SK-N-DZ (cell line): Measurements from ENCODE around the gene CTDSPL.
A peak's percentile ranks its signal among the peaks of the same experiment; 100 is the strongest.
"Not testable (repeated sequence)": the region's sequence is repeated elsewhere in the genome, so short reads cannot be mapped to it uniquely, and the experiment has no call there.

Source experiments
- DNase-seq: peaks from one replicate; pipeline ENCODE4 v3.0.0-alpha.2; 2015; ENCODE audit warnings: low spot score

CTDSPL gene

GRCh38 chr3:37964146-37964545 is 102.5 kb downstream of the CTDSPL start:
- DNase-seq = no peak

GRCh38 chr3:37964716-37965115 is 103.0 kb downstream of the CTDSPL start:
- DNase-seq = no peak

DNA sequence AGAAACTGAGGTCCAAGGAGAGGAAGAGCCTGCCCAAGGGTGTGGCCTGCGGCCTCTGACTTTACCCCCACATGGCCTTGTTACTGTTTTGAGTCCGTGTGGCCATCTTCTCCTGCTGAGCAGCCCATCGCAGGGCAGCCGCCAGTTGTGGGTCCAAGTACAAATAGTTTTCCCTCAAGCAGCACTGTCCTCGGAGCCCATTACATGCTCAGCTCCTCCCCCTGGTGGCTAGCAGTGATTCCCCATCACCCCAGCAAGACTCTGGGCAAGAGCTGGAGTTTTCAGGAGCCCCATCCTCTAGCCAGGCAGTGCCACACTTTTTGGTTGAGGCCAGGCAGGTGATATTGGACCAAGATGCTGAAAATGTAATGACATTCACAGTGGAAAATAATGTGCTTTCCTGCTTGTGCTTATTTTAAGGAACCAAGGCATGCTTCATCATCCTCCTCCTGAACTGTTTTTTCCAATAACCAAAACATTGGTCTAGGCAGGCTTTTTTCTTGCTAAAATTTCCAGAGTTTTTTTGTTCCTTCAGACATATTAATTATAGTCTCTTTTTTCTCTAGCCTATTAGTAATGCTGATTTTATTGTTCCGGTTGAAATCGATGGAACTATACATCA is 105.7 kb downstream of the CTDSPL start:
- peak; percentile 51 for DNase-seq

- DNase-seq = no peak
Observed at GRCh38 chr3:37968199-37968598, 106.5 kb downstream of the CTDSPL start.

GRCh38 chr3:37968813-37969595 is 107.3 kb downstream of the CTDSPL start:
- DNase-seq = no peak

DNA sequence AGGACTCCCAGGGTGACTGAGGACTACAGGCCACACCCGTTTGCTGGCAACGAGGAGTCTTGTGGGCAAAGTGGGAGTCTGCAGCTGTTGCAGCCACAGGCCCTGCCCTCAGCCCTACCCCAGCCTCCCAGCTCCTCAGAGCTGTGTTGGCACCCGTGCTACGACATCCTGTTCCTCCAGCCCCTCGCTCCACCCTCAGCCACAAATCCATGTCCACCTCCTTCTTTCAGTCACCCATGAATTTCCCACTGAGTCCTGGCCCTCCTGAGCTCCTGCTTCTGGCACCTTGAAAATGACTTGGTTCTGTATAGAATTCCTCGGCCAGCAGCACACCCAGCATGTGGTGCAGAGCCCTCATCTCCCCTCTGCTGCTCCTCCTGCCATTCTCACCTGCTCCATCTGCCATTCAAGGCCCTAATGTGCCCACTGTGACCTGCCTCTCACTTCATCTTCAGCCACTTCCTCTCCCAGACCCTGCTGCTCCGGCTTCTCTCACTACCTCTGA is 108.0 kb downstream of the CTDSPL start:
- DNase-seq = no peak

DNA sequence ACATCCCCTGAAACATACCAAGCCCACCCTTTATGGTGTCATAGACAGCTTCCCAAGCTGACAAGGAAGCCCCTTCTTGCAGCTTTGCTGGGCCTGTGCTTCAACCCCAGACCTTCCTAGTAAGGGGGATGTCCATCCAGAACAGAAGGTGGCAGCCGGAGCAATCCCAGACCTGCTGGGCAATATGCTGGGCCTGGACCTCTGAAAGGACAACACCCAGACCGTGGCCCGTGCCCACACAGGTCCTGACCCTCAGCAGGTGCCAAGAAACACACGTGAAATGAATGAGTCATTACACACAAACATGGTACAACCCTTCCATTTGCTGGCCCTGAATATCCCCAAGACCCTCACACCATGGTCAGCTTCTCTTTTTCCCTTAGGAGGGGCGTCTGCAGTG is 109.1 kb downstream of the CTDSPL start:
- DNase-seq = no peak

- no peak for DNase-seq
Observed at GRCh38 chr3:37971467-37971866, 109.8 kb downstream of the CTDSPL start.

- not testable (repeated sequence) for DNase-seq
Observed at GRCh38 chr3:37972056-37972455, 110.4 kb downstream of the CTDSPL start.

- no peak for DNase-seq
Observed at GRCh38 chr3:37973246-37974054, 111.8 kb downstream of the CTDSPL start.

GRCh38 chr3:37974121-37975083 is 112.7 kb downstream of the CTDSPL start:
- DNase-seq = peak; percentile 50

- DNase-seq = no peak
Observed at GRCh38 chr3:37979541-37980461, 118.1 kb downstream of the CTDSPL start.

DNA sequence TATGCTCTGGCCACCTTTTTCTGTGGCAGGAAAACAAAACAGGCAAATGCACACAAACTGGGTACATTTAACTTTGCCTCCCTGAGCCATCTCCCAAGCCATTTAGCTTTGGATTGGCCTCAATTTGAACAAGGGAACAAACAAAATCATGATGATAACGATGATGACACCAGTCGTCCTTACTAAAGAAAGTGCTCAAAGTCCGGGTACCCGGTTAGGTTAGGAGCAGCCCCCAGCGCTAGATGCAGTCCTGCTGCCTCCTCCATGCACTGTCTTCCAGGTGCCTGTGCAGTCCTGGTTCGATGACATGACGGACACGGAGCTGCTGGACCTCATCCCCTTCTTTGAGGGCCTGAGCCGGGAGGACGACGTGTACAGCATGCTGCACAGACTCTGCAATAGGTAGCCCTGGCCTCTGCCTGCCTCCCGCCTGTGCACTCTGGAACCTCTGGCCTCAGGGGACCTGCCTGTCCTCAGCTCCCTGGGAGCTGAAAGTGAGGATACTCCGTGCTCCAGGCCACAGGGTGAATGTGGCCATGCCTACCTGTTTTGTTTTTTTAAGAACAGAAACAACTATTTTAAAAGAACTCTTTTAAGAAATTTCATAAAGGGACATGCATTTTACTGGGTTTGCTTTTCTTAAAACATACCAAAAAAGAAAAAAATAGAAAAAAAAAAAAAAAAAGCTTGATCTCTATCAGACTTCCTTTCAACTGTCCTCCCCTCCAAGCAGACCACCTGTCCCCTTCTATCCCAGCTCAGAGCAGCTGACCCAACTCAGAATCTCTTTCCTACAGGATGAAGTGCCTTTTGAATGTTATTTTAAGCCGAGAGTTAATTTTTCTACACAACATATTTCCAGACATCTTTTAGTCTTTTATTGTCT is 119.0 kb downstream of the CTDSPL start:
- no peak for DNase-seq

- DNase-seq = no peak
Observed at GRCh38 chr3:37981348-37981664, 119.6 kb downstream of the CTDSPL start.

DNA sequence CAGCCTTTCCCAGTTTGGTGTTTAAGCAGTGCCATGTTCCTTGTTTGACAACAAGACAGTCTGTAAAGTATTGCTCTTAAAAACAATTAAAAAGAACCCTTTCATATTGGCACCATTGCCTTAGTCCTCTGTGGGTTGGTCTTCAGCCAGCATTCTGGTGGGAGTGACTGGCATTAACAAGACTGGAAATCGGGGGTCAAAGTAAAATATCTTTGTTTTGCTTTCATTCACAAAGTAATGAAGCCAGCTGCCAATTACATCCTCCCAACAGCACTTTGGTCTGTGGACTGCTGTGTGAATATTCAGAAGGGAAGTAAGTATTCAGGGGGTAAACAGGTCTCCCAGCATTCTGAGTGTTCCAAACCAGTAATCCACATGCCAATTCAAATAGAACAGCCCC is 120.7 kb downstream of the CTDSPL start:
- no peak for DNase-seq

DNA sequence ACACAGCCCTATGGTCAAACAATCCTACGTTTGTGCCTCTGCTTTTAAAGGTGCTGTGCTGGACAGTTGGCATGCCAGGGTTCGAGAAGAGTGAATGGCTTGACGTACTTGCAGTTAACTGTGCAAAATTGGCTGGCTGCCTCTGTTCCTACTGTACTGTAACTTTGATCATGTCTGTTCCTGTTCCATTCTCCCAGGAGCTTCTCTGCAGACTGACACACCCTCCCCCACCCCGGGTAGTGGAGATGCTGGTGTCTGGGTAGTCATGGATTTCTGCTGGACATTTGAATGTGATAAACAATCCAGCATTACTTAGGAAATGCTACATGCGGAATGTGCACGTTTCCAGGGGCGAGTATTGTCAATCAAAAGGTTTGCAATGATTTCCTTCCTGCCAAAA is 122.4 kb downstream of the CTDSPL start:
- DNase-seq = no peak

DNA sequence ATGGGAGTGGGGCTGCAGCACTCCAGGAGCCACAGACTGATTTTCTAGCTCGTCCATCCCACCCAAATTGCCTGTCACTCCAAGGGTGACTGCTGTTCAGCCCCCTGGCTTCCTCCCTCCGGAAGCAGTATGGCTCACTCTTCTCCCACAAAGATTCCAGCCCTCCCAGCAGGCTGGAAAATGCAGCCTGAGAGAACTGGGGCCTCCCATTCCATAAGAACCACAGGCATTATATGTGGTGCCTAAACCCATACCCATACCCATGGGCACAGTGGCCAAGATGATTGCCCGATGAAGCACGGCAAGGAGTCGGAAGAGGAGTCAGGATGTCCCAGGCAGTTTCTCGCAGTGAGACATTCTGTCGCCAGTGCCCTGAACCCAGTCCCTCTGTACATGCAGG is 122.9 kb downstream of the CTDSPL start:
- DNase-seq = no peak

DNA sequence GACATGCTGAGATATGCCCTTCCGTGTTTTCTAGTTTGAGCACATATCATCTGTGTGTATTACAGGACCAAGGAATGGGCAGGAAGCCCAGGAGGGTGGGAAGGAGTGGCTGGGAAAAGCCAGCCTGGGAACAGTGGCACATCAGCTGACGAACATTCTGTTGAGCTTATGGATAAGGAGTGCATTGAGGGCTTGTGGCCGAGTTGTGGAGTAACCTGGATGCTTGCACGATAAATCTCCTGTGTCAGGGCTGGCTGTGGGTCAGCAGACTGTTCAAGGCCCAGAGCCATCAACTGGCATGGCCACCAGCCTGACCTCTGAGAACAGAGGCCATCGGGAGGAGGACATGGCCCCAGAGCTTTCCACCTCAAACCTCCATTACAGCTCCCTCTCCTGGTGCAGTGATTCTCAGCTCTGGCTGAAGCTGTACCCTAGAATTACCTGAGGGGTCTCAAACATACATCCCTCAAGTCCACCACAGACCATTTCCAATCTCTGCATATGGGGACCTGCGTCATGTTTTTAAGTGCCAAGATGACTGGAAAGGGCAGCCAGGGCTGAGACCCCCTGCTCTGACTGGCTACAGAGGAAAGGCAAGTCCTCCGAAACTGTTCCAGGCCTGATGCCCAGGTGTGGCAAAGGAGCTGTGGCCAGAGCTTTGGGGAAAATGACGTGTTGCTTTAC is 124.1 kb downstream of the CTDSPL start:
- no peak for DNase-seq
